Measurements from ENCODE around the gene ACD.

Gene ACD

GRCh38 chr16:67663151-67663876, 3.3 kb upstream of the ACD start:
- FAIRE-seq (no peak), DNase-seq (ENCODE audit: insufficient read length, low spot score) (no peak)

- FAIRE-seq (no peak), DNase-seq (ENCODE audit: insufficient read length, low spot score) (no peak)
These were observed 2.6 kb upstream of the ACD start for GRCh38 chr16:67662653-67663010.

- no peak for DNase-seq (ENCODE audit: insufficient read length, low spot score)
- no peak for FAIRE-seq
These were observed 2.0 kb upstream of the ACD start for GRCh38 chr16:67661886-67662652.

GRCh38 chr16:67661101-67661761, 1.2 kb upstream of the ACD start:
- no peak for FAIRE-seq
- DNase-seq (ENCODE audit: insufficient read length, low spot score): no peak

- DNase-seq (ENCODE audit: insufficient read length, low spot score) (peak; percentile 100), FAIRE-seq (peak; percentile 97)
These were observed 536 bp upstream of the ACD start, which contains the start of gene PARD6A for GRCh38 chr16:67660564-67661028. TSS of gene PARD6A (plus strand) at chr16:67660960. CDS start at chr16:67661039, 79 bp downstream.

GRCh38 chr16:67658849-67659674, 998 bp downstream of the ACD start:
- FAIRE-seq: no peak
- no peak for DNase-seq (ENCODE audit: insufficient read length, low spot score)

- FAIRE-seq (no peak), DNase-seq (ENCODE audit: insufficient read length, low spot score) (no peak)
These were observed 2.1 kb downstream of the ACD start for GRCh38 chr16:67657751-67658518.

DNA sequence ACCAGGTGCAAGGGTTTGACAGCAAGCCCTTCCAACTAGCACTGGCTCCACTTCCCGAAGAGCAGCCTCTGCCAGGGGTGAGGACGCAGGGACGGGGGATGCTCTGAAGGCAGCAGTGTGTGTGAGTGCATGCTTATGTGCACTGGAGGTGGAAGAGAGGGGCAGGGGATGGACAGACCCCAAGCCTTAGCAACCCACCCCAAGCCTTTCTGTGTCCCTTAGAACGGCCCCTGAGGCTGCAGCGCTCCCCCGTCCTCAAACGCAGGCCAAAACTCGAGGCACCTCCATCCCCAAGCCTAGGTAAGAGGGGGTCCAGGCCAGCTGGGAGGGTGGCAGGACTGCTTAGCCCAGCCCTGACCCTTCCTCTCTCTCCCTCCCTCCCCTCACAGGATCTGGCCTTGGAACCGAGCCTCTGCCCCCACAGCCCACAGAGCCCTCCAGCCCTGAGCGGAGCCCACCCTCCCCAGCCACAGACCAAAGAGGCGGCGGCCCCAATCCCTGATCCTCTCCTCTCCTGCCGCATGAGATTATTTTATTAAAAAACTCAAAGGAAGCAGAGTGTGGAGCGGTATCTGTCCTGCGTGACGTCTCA, 2.9 kb downstream of the ACD start:
- DNase-seq (ENCODE audit: insufficient read length, low spot score) (no peak), FAIRE-seq (no peak)

DNA sequence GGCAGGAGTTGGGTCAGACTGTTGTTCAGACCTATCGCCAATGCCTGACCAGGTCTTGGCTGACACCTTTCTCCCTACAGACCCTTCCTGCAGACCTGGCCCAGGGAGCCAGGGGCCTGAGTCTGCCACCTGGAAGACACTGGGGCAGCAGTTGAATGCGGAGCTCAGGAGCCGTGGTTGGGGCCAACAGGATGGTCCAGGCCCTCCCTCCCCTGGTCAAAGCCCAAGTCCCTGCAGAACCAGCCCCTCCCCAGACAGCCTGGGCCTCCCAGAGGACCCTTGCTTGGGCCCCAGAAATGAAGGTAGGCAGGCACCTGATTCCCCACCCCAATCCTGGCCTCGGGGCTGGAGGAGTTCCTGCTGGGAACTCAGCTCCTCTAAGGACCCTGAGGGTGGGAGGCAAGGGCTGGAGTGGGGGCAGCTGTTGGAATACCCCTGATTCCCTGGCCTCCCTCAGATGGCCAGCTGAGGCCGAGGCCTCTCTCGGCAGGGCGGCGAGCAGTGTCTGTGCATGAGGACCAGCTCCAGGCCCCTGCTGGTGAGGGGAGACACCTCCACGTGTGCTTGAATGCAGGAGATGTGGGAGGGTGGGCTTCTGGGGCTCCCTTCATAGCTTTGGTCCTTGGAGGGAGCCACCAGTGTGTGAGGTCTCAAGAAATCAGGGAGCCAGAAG, 3.6 kb downstream of the ACD start:
- DNase-seq (ENCODE audit: insufficient read length, low spot score) (no peak), FAIRE-seq (no peak)

GRCh38 chr16:67655363-67655762, 4.7 kb downstream of the ACD start:
- FAIRE-seq (no peak), DNase-seq (ENCODE audit: insufficient read length, low spot score) (no peak)

- no peak for FAIRE-seq
- DNase-seq (ENCODE audit: insufficient read length, low spot score): no peak
These were observed 5.6 kb downstream of the ACD start for GRCh38 chr16:67654403-67654911.

GRCh38 chr16:67653789-67654402, 6.2 kb downstream of the ACD start:
- FAIRE-seq (no peak), DNase-seq (ENCODE audit: insufficient read length, low spot score) (no peak)

DNA sequence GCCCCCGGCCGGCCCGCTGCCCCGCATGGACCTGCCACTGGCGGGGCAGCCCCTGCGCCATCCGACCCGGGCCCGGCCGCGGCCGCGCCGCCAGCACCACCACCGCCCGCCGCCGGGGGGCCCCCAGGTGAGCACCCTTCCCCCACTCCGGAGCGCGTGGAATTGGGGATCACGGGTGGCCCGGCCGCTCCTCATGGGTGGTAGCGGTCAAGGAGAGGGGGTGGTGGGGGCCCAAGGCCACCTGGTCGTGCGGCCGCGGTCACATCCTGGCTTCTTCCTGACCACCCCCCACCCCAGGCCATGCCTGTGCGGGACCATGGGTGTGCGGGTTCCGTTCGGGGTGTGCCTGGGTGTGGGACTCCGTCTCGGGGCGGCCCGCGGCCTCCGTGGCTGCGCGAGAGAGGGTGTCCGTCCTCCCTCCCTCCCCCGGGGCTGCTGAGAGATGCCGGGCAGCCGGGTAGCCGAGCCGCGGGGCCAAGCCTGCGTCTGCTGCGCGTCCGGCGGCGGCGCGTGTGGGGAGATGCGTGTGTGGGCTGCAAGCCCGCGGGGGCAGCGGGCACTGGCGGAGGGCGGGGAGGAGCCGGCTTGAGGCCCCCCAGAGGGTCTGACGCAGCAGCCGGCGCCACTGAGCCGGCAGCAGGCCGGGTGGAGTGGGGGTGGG, 6.8 kb downstream of the ACD start:
- no peak for FAIRE-seq

GRCh38 chr16:67652578-67653127, 7.4 kb downstream of the ACD start:
- FAIRE-seq (no peak), DNase-seq (ENCODE audit: insufficient read length, low spot score) (no peak)

More for the DNA sequence above, 6.8 kb downstream of the ACD start:
- DNase-seq (ENCODE audit: insufficient read length, low spot score): no peak

DNA sequence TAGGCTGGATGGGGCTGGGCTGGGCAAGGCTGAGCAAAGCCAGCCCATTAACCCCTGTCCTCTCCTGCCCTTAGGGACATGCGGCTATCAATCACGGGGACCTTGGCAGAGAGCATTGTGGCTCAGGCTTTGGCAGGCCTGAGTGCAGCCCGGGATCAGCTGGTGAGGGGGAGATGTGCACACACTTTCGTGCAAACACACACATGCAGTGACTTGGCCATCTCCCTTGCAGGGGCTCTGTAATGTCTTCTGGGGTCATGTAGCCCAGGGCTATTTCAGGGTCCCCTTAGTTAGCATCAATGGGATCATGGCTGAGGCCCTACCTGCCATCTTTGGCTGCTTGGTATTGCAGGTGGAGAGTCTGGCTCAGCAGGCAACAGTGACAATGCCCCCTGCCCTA, 8.2 kb downstream of the ACD start:
- no peak for FAIRE-seq
- no peak for DNase-seq (ENCODE audit: insufficient read length, low spot score)

DNA sequence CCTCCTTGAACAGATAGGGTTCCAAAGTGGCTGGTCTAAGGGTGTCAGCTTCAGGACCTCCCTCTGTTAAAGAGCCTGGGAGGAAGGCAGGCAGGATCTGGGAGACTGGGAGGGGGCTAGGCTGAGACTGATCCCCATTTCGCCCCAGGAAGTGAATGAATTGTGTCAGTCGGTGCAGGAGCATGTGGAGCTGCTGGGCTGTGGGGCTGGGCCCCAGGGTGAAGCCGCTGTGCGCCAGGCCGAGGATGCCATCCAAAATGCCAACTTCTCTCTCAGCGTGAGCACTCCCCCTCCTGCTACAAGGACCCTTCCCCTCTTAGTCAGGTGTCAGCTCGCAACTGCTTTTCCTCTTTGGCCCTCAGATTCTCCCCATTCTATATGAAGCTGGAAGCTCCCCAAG, 9.0 kb downstream of the ACD start:
- FAIRE-seq: no peak
- DNase-seq (ENCODE audit: insufficient read length, low spot score): no peak

- no peak for FAIRE-seq
These were observed 10.0 kb downstream of the ACD start for GRCh38 chr16:67650023-67650422.

More at GRCh38 chr16:67650023-67650422, 10.0 kb downstream of the ACD start:
- no peak for DNase-seq (ENCODE audit: insufficient read length, low spot score)
